Measurements from ENCODE around the gene TRIM6.
"Not testable (repeated sequence)": the region's sequence is repeated elsewhere in the genome, so short reads cannot be mapped to it uniquely, and the experiment has no call there.

TRIM6 gene

GRCh38 chr11:5631969-5632635, 35.7 kb downstream of the TRIM6 start:
- DNase-seq (ENCODE audit: extremely low read depth, low read depth) = no peak
- TF ChIP-seq CTCF (IDR thresholded peaks at IDR 0.05; ENCODE audit: low read depth, low read length) = no peak

GRCh38 chr11:5639953-5640352, 43.5 kb downstream of the TRIM6 start:
- DNase-seq (ENCODE audit: extremely low read depth, low read depth) = no peak
- no peak for TF ChIP-seq CTCF (IDR thresholded peaks at IDR 0.05; ENCODE audit: low read depth, low read length)

GRCh38 chr11:5643585-5643984, 47.1 kb downstream of the TRIM6 start:
- DNase-seq (ENCODE audit: extremely low read depth, low read depth) = no peak
- no peak for TF ChIP-seq CTCF (IDR thresholded peaks at IDR 0.05; ENCODE audit: low read depth, low read length)

GRCh38 chr11:5646139-5646538, 49.7 kb downstream of the TRIM6 start:
- DNase-seq (ENCODE audit: extremely low read depth, low read depth) = no peak
- no peak for TF ChIP-seq CTCF (IDR thresholded peaks at IDR 0.05; ENCODE audit: low read depth, low read length)

- no peak for TF ChIP-seq CTCF (IDR thresholded peaks at IDR 0.05; ENCODE audit: low read depth, low read length)
Measured at GRCh38 chr11:5655474-5655873, 59.0 kb downstream of the TRIM6 start.

GRCh38 chr11:5656956-5657355, 60.5 kb downstream of the TRIM6 start:
- not testable (repeated sequence) for DNase-seq (ENCODE audit: extremely low read depth, low read depth)

More at GRCh38 chr11:5655474-5655873, 59.0 kb downstream of the TRIM6 start:
- DNase-seq (ENCODE audit: extremely low read depth, low read depth) = no peak

GRCh38 chr11:5658318-5658717, 61.9 kb downstream of the TRIM6 start:
- TF ChIP-seq CTCF (IDR thresholded peaks at IDR 0.05; ENCODE audit: low read depth, low read length) = no peak
- no peak for DNase-seq (ENCODE audit: extremely low read depth, low read depth)
